ENCODE results near the gene NFATC2IP.

DNA sequence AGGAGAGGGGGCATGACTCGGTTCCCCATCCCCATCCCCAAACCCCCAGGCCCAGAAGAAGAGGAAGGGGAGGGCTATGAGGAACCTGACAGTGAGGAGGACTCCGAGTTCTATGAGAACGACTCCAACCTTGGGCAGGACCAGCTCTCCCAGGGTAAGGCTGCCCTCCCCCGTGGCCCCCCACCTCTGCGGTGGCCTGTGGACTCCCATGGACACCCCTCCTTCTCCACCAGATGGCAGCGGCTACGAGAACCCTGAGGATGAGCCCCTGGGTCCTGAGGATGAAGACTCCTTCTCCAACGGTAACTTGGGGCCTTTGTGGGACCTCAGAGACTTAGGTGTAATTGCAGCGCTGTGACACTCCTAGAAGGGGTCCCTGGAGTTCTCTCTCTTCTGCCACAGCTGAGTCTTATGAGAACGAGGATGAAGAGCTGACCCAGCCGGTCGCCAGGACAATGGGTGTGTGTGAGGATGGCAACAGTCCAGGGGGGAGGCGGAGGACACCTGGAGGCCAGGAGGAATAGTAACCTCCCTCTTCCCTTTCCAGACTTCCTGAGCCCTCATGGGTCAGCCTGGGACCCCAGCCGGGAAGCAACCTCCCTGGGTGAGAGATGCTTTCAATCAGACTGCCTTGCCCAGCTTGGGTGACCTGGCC is 13.4 kb upstream of the NFATC2IP start:
- TF ChIP-seq POLR2A (IDR thresholded peaks at IDR 0.05) (no peak), CTCF (IDR thresholded peaks at IDR 0.05) (no peak)

All from uterus (tissue), 2 donors.